Upper lobe of left lung (tissue), 4 donors: ENCODE data around the gene MCEMP1.

Experiments used
- CTCF ChIP-seq, 6 experiments: fragments of 450-650 bp in 4 of 6; fragments of 200-600 bp in 2 of 6; sonication (generic) in 2 of 6; IDR thresholded peaks; one replicate each; pipeline ENCODE4 v1.5.1; 2016 to 2019; ENCODE audit warnings: antibody characterized with exemption in 6 of 6
- POLR2A ChIP-seq, 4 donors: fragments of 450-650 bp; IDR thresholded peaks; one replicate each; pipeline ENCODE4 v1.5.1; 2016 to 2017; ENCODE audit warnings: antibody characterized with exemption in 4 of 4, mild to moderate bottlenecking in 2 of 4

- TF ChIP-seq CTCF (IDR thresholded peaks at IDR 0.05): no peak
- peak in 1 of 4 donors; percentile 10 for TF ChIP-seq POLR2A (IDR thresholded peaks at IDR 0.05)
Measured at GRCh38 chr19:7658219-7658686, 18.6 kb upstream of the MCEMP1 start.
